ENCODE data around the gene SLC22A1. TPM values are rescaled to one million over a fixed set of nuclear protein-coding genes. Genes with fewer than 3 reads are reported as not detected.

Gene SLC22A1
- total RNA-seq, 1 donor from 2014 or later = 1.2 TPM

GRCh38 chr6:160173806-160174527, 52.4 kb downstream of the SLC22A1 start:
- DNase-seq (ENCODE audit: low spot score) = no peak

GRCh38 chr6:160174681-160175080, 53.1 kb downstream of the SLC22A1 start:
- DNase-seq (ENCODE audit: low spot score) = no peak

- no peak for DNase-seq (ENCODE audit: low spot score)
Measured at GRCh38 chr6:160177220-160177619, 55.6 kb downstream of the SLC22A1 start.

GRCh38 chr6:160178271-160178670, 56.7 kb downstream of the SLC22A1 start:
- DNase-seq (ENCODE audit: low spot score) = no peak

- DNase-seq (ENCODE audit: low spot score) = no peak
Measured at GRCh38 chr6:160180706-160181105, 59.1 kb downstream of the SLC22A1 start.

- DNase-seq (ENCODE audit: low spot score) = no peak
Measured at GRCh38 chr6:160188773-160189172, 67.2 kb downstream of the SLC22A1 start.

GRCh38 chr6:160190081-160190480, 68.5 kb downstream of the SLC22A1 start:
- DNase-seq (ENCODE audit: low spot score) = no peak

- no peak for DNase-seq (ENCODE audit: low spot score)
Measured at GRCh38 chr6:160190973-160191372, 69.4 kb downstream of the SLC22A1 start.

- DNase-seq (ENCODE audit: low spot score) = no peak
Measured at GRCh38 chr6:160192840-160193239, 71.2 kb downstream of the SLC22A1 start.

GRCh38 chr6:160194808-160195207, 73.2 kb downstream of the SLC22A1 start:
- DNase-seq (ENCODE audit: low spot score) = no peak

GRCh38 chr6:160197662-160198061, 76.0 kb downstream of the SLC22A1 start:
- no peak for DNase-seq (ENCODE audit: low spot score)

- DNase-seq (ENCODE audit: low spot score) = no peak
Measured at GRCh38 chr6:160198606-160199211, 77.1 kb downstream of the SLC22A1 start.

- DNase-seq (ENCODE audit: low spot score) = no peak
Measured at GRCh38 chr6:160201061-160201460, 79.4 kb downstream of the SLC22A1 start.

GRCh38 chr6:160202411-160202810, 80.8 kb downstream of the SLC22A1 start:
- no peak for DNase-seq (ENCODE audit: low spot score)

- DNase-seq (ENCODE audit: low spot score) = no peak
Measured at GRCh38 chr6:160203076-160203475, 81.5 kb downstream of the SLC22A1 start.

GRCh38 chr6:160203522-160203921, 81.9 kb downstream of the SLC22A1 start:
- no peak for DNase-seq (ENCODE audit: low spot score)

GRCh38 chr6:160203953-160204352, 82.3 kb downstream of the SLC22A1 start:
- no peak for DNase-seq (ENCODE audit: low spot score)

GRCh38 chr6:160204710-160205109, 83.1 kb downstream of the SLC22A1 start:
- DNase-seq (ENCODE audit: low spot score) = no peak

GRCh38 chr6:160207618-160208017, 86.0 kb downstream of the SLC22A1 start:
- DNase-seq (ENCODE audit: low spot score) = no peak

Measured in ureter (tissue), 1 donor.